Karpas-422 (cell line): Measurements from ENCODE around the gene MSH3. TPM values are rescaled to one million over a fixed set of nuclear protein-coding genes. Genes with fewer than 3 reads are reported as not detected.

Experiments
- DNase-seq: peaks from one replicate; pipeline ENCODE4 v3.0.0-alpha.2; 2015
- H2AFZ ChIP-seq: fragments of 200-600 bp; sonication (generic); 2 replicates; pipeline ENCODE4 v1.6.1; 2014; ENCODE audit warnings: antibody characterized with exemption, low read length, mixed read lengths
- H3K27ac ChIP-seq: fragments of 200-600 bp; sonication (generic); 2 replicates; pipeline ENCODE4 v1.5.1; 2014; ENCODE audit warnings: mild to moderate bottlenecking, low read length, moderate library complexity
- H3K27me3 ChIP-seq: fragments of 200-600 bp; sonication (generic); 2 replicates; pipeline ENCODE4 v1.6.1; 2014; ENCODE audit warnings: low read length, mixed read lengths
- H3K36me3 ChIP-seq: fragments of 200-600 bp; sonication (generic); 2 replicates; pipeline ENCODE4 v1.6.1; 2014; ENCODE audit warnings: low read length, mixed read lengths; ENCODE audit not compliant: insufficient read depth
- H3K4me1 ChIP-seq: fragments of 200-600 bp; sonication (generic); 2 replicates; pipeline ENCODE4 v1.6.1; 2014; ENCODE audit warnings: mild to moderate bottlenecking, low read length, mixed read lengths
- H3K4me2 ChIP-seq: fragments of 200-600 bp; sonication (generic); 2 replicates; pipeline ENCODE4 v1.6.1; 2014; ENCODE audit warnings: low read length, low read depth, mild to moderate bottlenecking; ENCODE audit not compliant: poor library complexity, severe bottlenecking
- H3K4me3 ChIP-seq: fragments of 200-600 bp; sonication (generic); 2 replicates; pipeline ENCODE4 v1.5.1; 2014; ENCODE audit warnings: mild to moderate bottlenecking, antibody characterized with exemption, low read length, mixed read lengths
- H3K79me2 ChIP-seq: fragments of 200-600 bp; sonication (generic); 2 replicates; pipeline ENCODE4 v1.6.1; 2014; ENCODE audit warnings: mild to moderate bottlenecking, low read length, mixed read lengths
- H3K9ac ChIP-seq: fragments of 200-600 bp; sonication (generic); 2 replicates; pipeline ENCODE4 v1.6.0; 2014; ENCODE audit warnings: low read length
- H3K9me2 ChIP-seq: fragments of 200-600 bp; sonication (generic), shearing (Covaris generic); replicated peaks from 2 replicates; pipeline ENCODE4 v1.6.0; 2014; ENCODE audit warnings: mild to moderate bottlenecking, low read length, moderate library complexity; ENCODE audit not compliant: insufficient read depth
- H3K9me3 ChIP-seq: fragments of 300-700, 200-600 bp; sonication (generic); 2 replicates; pipeline ENCODE4 v1.6.1; 2014; ENCODE audit warnings: low read length, mixed read lengths
- H4K20me1 ChIP-seq: fragments of 200-600 bp; sonication (generic); 2 replicates; pipeline ENCODE4 v1.6.1; 2014; ENCODE audit warnings: mild to moderate bottlenecking, antibody characterized with exemption, low read length, low read depth; ENCODE audit not compliant: insufficient read depth
- total RNA-seq: library from RNA; depleted of rRNA; stranded (reverse); fragments of >200 nt; shearing (Covaris generic); gene quantifications from 2 replicates; pipeline ENCODE4 v1.2.3, GENCODE V29; 2014; ENCODE audit warnings: low replicate concordance; rRNA removed

MSH3 gene
- total RNA-seq = 11.1 and 24.6 TPM in 2 replicates

DNA sequence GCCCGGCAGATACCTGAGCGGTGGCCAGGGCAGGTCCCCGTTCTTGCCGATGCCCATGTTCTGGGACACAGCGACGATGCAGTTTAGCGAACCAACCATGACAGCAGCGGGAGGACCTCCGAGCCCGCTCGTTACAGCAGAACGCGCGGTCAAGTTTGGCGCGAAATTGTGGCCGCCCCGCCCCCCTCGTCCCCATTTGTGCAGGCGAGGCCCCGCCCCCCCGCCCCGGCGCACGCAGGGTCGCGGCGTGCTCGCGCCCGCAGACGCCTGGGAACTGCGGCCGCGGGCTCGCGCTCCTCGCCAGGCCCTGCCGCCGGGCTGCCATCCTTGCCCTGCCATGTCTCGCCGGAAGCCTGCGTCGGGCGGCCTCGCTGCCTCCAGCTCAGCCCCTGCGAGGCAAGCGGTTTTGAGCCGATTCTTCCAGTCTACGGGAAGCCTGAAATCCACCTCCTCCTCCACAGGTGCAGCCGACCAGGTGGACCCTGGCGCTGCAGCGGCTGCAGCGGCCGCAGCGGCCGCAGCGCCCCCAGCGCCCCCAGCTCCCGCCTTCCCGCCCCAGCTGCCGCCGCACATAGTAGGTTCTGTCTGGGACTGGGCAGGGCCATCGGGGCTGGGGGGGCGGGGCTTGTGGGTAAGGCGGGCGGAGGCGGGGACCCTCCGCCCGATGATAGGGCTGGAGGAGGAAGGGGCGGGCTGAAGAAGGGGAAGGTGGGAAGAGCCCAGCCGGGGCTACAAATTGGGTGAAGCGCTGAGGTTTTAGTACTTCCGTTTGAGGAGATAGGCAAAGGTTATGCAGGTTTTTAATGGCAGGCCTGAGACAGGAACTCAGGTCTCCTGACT, at the start of gene MSH3, which contains the start of gene DHFR:
MSH3 (plus strand) TSS at position 262 of the 840 bp plus-strand sequence; CDS start at position 338, 76 bp downstream.
DHFR (minus strand) TSS at position 593 of the 840 bp plus-strand sequence; CDS start at position 99, 494 bp downstream.
- Histone ChIP-seq H3K9ac (peak within 1 kb of the TSS; percentile 97), H3K9me2 (no peaks in the 10 kb centered on the region), H3K36me3 (peaks cover 46% of the 10 kb centered on the region), H3K9me3 (no peaks in the 10 kb centered on the region), H2AFZ (no peak within 1 kb of the TSS), H3K4me1 (peaks cover 26% of the 10 kb centered on the region), H3K27ac (peak within 1 kb of the TSS; percentile 91), H4K20me1 (peaks cover 13% of the 10 kb centered on the region), H3K27me3 (no peaks in the 10 kb centered on the region), H3K4me2 (peak within 1 kb of the TSS; percentile 99), H3K79me2 (peaks cover 53% of the 10 kb centered on the region), H3K4me3 (peak within 1 kb of the TSS; percentile 95)
- peak; percentile 98 for DNase-seq

- Histone ChIP-seq H2AFZ (no peak overlapping the region), H3K9me3 (no peaks in the 10 kb centered on the region), H3K9ac (no peak overlapping the region), H3K4me3 (no peak overlapping the region), H3K4me1 (no peaks in the 10 kb centered on the region), H3K27ac (no peak overlapping the region), H3K4me2 (no peak overlapping the region), H4K20me1 (no peaks in the 10 kb centered on the region), H3K27me3 (no peaks in the 10 kb centered on the region), H3K79me2 (no peaks in the 10 kb centered on the region), H3K36me3 (no peaks in the 10 kb centered on the region), H3K9me2 (no peaks in the 10 kb centered on the region)
- no peak for DNase-seq
Measured at GRCh38 chr5:80607343-80607742, 47.1 kb upstream of the MSH3 start.

DNA sequence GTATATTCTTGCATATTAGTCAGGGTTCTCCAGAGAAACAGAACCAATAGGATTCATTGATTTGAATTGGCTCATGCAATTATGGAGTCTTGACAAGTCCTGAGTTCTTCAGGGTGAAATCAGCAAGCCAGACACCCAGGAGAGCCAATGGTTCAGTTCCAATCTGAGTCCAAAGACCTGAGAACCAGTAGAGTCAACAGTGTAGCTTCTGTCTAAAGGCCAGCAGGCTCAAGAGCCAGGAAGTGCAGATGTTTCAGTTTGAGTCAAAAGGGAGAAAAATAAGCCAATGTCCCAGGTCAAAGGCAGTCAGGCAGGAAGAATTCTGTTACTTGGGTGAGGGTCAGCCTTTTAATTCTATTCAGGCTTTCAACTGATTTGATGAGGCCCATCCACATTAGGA, 46.6 kb upstream of the MSH3 start:
- Histone ChIP-seq H3K9me2 (no peaks in the 10 kb centered on the region), H3K79me2 (no peaks in the 10 kb centered on the region), H3K36me3 (no peaks in the 10 kb centered on the region), H4K20me1 (no peaks in the 10 kb centered on the region), H3K4me1 (no peaks in the 10 kb centered on the region), H3K27me3 (no peaks in the 10 kb centered on the region), H2AFZ (no peak overlapping the region), H3K4me3 (no peak overlapping the region), H3K27ac (no peak overlapping the region), H3K9ac (no peak overlapping the region), H3K9me3 (no peaks in the 10 kb centered on the region), H3K4me2 (no peak overlapping the region)
- no peak for DNase-seq

DNA sequence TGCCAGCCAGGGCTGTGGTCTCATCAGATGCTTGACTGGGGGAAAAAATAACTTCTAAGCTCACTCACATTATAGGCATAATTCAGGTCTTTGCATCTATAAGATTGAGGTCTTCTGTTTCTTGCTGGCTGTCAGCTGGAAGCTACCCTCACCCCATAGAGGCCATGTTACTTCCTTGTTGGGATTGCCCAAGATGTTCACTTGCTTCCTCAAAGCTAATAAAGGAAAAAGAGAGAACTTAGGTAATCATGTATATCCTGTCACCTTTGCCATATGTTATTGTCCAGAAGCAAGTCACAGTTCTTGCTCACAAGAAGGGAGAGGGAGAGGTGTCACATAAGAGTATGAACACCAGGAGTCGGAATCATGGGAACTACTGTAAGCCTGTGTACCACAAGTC, 45.7 kb upstream of the MSH3 start:
- no peaks in the 10 kb centered on the region for H3K9me2 ChIP-seq
- no peak overlapping the region for H2AFZ ChIP-seq
- no peaks in the 10 kb centered on the region for H3K27me3 ChIP-seq
- no peaks in the 10 kb centered on the region for H3K4me1 ChIP-seq
- DNase-seq = no peak
- H3K36me3 ChIP-seq = no peaks in the 10 kb centered on the region
- H3K4me2 ChIP-seq = no peak overlapping the region
- H4K20me1 ChIP-seq = no peaks in the 10 kb centered on the region
- H3K4me3 ChIP-seq = no peak overlapping the region
- H3K9ac ChIP-seq = no peak overlapping the region
- H3K27ac ChIP-seq = no peak overlapping the region
- no peaks in the 10 kb centered on the region for H3K9me3 ChIP-seq
- H3K79me2 ChIP-seq = no peaks in the 10 kb centered on the region

- no peak overlapping the region for H2AFZ ChIP-seq
- no peaks in the 10 kb centered on the region for H3K79me2 ChIP-seq
- no peak for DNase-seq
- H3K4me1 ChIP-seq = no peaks in the 10 kb centered on the region
- H3K9ac ChIP-seq = no peak overlapping the region
- H3K4me2 ChIP-seq = no peak overlapping the region
- no peaks in the 10 kb centered on the region for H4K20me1 ChIP-seq
- H3K27ac ChIP-seq = no peak overlapping the region
- no peak overlapping the region for H3K4me3 ChIP-seq
- no peaks in the 10 kb centered on the region for H3K9me3 ChIP-seq
- no peaks in the 10 kb centered on the region for H3K9me2 ChIP-seq
- H3K36me3 ChIP-seq = no peaks in the 10 kb centered on the region
- no peaks in the 10 kb centered on the region for H3K27me3 ChIP-seq
Measured at GRCh38 chr5:80609692-80610091, 44.8 kb upstream of the MSH3 start.

DNA sequence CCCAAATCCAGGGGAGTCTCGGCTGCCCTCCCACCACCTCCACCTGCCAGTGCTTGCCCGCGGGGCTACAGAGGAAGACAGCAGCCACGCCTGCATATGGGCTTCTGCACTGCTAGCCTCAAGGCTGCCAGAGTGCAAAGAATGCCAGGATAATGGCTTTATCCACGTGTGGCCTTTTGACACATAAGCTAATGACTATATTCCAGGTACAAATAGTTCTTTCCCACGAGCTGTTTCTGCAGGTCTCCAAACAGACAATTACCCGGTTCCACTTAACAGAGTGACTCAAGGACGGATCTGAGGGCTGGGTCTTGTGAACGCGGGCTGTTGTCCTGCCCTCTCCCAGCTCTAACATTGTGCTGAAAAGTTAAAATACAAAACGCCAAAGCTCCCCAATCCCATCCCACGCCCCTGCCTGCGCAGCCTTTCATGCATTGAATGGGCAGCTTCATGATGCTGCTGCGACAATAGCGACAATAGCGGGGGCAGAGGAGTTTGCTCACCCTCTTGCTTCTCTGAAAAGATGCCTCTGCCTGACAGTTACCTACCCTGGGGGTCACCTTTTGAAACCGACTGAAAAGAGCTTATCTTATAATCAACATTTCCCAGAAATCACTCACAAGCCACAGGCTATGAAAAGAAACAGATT, 39.1 kb upstream of the MSH3 start:
- Histone ChIP-seq H2AFZ (no peak overlapping the region), H3K36me3 (no peaks in the 10 kb centered on the region), H4K20me1 (no peaks in the 10 kb centered on the region), H3K27me3 (no peaks in the 10 kb centered on the region), H3K79me2 (no peaks in the 10 kb centered on the region), H3K4me2 (no peak overlapping the region), H3K4me3 (no peak overlapping the region), H3K4me1 (no peaks in the 10 kb centered on the region), H3K9me2 (no peaks in the 10 kb centered on the region), H3K9me3 (no peaks in the 10 kb centered on the region), H3K27ac (no peak overlapping the region), H3K9ac (no peak overlapping the region)
- no peak for DNase-seq

- Histone ChIP-seq H4K20me1 (no peaks in the 10 kb centered on the region), H3K4me1 (no peaks in the 10 kb centered on the region), H3K9ac (no peak overlapping the region), H2AFZ (no peak overlapping the region), H3K4me3 (no peak overlapping the region), H3K9me2 (no peaks in the 10 kb centered on the region), H3K79me2 (no peaks in the 10 kb centered on the region), H3K36me3 (no peaks in the 10 kb centered on the region), H3K9me3 (no peaks in the 10 kb centered on the region), H3K27ac (no peak overlapping the region), H3K4me2 (no peak overlapping the region), H3K27me3 (no peaks in the 10 kb centered on the region)
- no peak for DNase-seq
Measured at GRCh38 chr5:80618438-80618837, 36.0 kb upstream of the MSH3 start.

DNA sequence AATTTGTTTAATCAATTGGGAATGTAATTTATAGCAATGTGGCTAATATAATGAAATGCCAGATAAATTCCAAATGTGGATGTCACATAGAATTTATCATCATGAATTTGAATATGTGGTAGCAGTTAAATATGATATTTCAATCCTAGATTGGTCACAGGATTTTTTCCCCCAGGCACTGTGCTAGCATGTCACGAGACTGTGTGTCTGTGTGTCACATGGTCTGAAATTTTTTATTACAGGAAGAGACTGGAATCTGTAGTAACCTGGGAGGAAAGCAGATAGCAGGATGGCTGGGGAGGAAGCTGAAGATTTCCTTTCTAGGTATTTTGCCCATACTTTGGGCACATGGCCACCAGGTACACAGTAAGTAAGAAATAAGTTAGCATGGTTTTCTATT, 35.4 kb upstream of the MSH3 start:
- no peak overlapping the region for H3K9ac ChIP-seq

More for the DNA sequence above, 35.4 kb upstream of the MSH3 start:
- Histone ChIP-seq H3K4me3 (no peak overlapping the region), H3K4me2 (no peak overlapping the region), H3K79me2 (no peaks in the 10 kb centered on the region), H3K9me3 (no peaks in the 10 kb centered on the region), H3K36me3 (no peaks in the 10 kb centered on the region), H3K27me3 (no peaks in the 10 kb centered on the region), H3K4me1 (no peaks in the 10 kb centered on the region), H4K20me1 (no peaks in the 10 kb centered on the region), H3K9me2 (no peaks in the 10 kb centered on the region), H2AFZ (no peak overlapping the region), H3K27ac (no peak overlapping the region)
- no peak for DNase-seq
